Ramos (cell line): ENCODE data around the gene OR11H6.
"Not testable (repeated sequence)": the region's sequence is repeated elsewhere in the genome, so short reads cannot be mapped to it uniquely, and the experiment has no call there.

ENCODE experiments used
- in situ Hi-C: fragments of 300-500 bp; cut with MboI; formaldehyde crosslinking; loops from one replicate; pipeline ENCODE4 v1.14.3; 2022; ENCODE audit warnings: low sequenced_read_pairs; ENCODE audit not compliant: unreplicated experiment

OR11H6 gene

DNA sequence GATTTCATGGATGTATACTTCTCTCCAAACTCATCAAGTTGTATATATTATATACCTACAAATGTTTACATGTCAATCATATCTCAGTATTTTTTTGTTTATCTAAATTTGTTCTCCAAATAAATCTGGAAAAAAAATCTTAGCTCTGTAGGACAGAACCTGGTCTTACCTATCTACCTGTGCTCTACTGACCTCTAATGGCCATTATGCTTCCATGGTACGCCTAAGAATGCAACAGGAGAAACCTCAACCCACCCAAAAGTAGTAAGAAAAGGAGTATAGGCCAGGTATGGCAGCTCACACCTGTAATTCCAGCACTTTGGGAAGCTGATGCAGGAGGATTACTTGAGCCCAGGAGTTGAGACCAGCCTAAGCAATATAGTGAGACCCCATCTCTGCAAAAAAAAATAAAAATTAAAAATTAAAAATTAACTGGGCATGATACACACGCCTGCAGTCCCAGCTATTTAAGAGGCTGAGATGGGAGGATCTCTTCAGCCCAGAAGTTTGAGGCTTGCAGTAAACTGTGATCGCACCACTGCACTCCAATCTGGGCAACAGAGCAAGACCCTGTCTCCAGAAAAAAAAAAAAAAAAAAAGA is 24.2 kb downstream of the OR11H6 start:
- in situ Hi-C loops, result no loop called here

DNA sequence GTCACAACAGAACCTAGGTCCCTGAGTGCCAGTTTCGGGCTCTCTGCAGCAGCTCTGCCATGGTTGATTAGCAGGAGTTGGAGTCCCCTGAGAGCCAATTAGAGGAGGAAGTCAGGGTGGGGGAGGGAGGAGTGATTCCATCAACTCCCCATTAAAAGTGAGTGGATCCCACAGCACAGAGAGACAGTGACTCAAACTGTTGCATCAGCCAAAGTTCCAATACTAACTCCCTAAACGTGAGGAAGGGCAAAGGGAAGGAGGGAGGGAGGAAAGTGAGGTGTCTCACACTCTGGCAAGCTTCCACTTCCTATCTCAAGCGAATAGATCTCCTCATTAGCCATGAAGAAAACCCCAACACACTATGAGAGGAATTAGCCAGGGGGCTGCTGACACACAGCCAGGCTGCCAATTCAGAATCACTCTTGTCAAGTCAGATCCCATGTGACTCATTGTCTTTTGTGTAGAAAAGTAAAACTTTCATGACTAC is 39.2 kb downstream of the OR11H6 start:
- in situ Hi-C loops, result no loop called here

DNA sequence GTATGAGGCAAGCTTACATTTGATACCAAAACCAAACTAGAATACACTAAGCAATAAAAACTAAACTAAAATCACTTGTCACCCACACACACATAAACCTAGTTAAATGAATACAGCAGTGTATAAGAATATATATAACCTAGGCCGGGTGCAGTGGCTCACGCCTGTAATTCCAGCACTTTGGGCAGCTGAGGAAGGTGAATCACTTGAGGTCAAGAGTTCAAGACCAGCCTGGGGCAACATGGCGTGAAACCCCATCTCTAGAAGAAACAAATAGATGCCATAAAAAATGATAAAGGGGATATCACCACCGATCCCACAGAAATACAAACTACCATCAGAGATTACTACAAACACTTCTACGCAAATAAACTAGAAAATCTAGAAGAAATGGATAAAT is 40.9 kb downstream of the OR11H6 start:
- in situ Hi-C loops, result not testable (repeated sequence)

DNA sequence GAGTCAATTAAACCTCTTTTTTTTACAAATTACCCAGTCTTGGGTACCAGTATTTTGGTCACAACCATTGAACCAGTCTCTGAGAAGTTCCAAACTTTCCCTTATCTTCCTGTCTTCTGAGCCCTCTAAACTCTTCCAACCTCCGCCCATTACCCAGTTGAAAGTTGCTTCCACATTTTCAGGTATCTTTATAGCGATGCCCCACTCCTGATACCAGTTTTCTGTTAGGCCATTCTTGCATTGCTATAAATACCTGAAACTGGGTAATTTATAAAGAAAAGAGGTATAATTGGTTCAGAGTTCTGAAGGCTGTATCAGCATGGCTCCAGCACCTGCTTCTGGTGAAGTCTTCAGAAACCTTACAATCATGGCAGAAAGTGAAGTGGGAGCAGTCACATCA is 50.6 kb downstream of the OR11H6 start:
- in situ Hi-C loops, result no loop called here
